Measurements from ENCODE around the gene PAPSS2.

DNA sequence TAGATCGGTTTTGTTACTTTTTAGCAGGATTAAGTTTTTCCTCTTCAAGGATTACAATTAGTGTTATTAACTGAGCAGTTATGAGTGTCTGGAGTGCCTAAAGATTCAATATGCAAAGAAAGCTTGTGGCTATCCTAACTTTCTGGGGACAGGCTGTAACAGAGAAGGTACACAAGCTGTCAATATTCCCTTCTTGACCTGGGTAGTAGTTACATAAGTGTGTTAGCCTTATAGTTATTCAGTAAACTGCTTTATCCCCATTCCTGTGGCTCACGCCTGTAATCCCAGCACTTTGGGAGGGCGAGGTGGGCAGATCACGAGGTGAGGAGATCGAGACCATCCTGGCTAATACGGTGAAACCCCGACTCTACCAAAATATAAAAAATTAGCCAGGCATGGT is 126.7 kb downstream of the PAPSS2 start:
- no peak for TF ChIP-seq EZH2 (IDR thresholded peaks at IDR 0.05; ENCODE audit: insufficient read depth, poor library complexity, severe bottlenecking)
- TF ChIP-seq EZH2phosphoT487 (IDR thresholded peaks at IDR 0.05; ENCODE audit: insufficient read depth, low read depth), result no peak

Data from GM23248 (cell line).